GM18951 (cell line): ENCODE measurements around the gene TLR9.

Experiments
- POLR2A ChIP-seq: IDR thresholded peaks from 4 replicates; pipeline ENCODE4 v1.6.1; 2011; ENCODE audit warnings: mild to moderate bottlenecking; ENCODE audit not compliant: insufficient read length, insufficient read depth; ENCODE audit errors: extremely low read depth
- in situ Hi-C: fragments of 300-500 bp; cut with MboI; formaldehyde crosslinking; loops from one replicate; pipeline ENCODE4 v1.12.0; 2022; ENCODE audit warnings: low sequenced_read_pairs, mixed read lengths, inconsistent platforms; ENCODE audit not compliant: unreplicated experiment

Gene TLR9

DNA sequence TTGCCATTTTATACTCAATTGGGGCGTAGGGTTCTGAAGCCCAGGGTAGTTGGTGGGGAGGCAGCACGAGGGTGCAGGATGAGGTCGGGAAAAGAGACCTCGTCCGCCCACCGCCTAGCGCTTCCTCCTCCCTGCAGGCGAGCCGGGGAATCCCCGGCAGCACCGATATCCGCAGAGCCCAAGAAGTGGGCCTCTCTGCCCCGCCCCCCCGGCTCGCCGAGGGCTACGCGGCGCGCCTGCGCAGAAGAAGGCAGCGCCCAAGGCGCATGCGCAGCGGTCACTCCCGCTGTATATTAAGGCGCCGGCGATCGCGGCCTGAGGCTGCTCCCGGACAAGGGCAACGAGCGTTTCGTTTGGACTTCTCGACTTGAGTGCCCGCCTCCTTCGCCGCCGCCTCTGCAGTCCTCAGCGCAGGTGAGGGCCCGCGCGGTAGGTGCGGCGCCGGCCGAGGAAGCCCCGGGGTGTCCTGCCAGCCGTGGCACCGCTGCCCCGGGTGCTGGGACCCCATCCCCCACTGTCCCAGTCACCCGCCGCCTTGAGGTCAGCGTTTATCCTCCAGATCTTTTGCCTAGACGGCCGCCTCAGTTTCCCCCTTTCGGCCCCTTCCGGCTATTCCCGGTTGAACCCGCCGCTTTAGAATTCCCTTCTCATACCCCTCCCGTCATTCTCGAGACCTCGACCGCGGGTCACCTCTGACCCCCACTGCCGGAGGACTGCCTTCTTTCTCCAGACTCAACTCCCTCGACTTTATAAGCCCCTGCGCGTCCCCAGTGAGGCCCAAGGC is 27.4 kb downstream of the TLR9 start, which contains the start of gene ALAS1:
Gene ALAS1, plus strand, starts transcription at position 319 of the 784 bp plus-strand sequence. CDS start 1,082 bp downstream, outside the sequence.
- in situ Hi-C loops = no loop called here
- TF ChIP-seq POLR2A = peak; percentile 99

DNA sequence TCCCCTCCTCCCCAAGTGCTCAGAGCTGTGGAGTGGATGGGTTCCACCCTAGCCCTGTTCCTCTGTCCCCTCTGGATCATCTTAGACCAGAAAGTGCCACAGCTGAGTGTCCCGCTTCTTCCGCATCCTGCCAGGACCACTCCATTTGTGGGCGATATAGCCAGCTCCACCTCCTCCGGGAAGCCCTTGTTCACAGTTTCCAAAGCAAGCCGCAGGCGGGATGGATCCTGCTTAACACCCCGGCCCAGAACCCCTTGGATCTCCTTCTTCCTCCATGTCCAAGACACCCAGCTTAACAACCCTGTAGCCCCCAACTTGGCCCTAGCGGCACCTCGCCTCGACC is 28.0 kb downstream of the TLR9 start:
- in situ Hi-C loops = no loop called here
- no peak for TF ChIP-seq POLR2A

DNA sequence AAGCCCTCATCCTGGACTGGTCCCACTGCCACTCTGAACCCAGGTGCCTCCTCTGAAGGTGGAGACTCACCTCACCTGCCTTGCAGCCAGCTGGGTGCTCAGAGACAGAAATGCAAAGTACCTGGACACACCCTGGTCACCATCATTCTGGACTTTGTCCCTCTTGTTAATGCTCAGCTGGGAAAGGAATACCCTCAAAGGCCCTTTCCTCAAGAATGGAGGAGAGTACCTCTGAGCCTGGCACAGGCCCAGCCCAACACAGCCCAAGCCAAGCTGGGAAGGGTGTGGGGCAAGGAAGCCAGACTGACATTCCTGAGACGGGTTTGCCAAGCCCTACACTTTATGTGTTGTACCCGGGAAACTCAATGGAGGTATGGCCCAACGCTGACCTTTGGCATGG is 28.5 kb downstream of the TLR9 start:
- in situ Hi-C loops = no loop called here
- TF ChIP-seq POLR2A = no peak

DNA sequence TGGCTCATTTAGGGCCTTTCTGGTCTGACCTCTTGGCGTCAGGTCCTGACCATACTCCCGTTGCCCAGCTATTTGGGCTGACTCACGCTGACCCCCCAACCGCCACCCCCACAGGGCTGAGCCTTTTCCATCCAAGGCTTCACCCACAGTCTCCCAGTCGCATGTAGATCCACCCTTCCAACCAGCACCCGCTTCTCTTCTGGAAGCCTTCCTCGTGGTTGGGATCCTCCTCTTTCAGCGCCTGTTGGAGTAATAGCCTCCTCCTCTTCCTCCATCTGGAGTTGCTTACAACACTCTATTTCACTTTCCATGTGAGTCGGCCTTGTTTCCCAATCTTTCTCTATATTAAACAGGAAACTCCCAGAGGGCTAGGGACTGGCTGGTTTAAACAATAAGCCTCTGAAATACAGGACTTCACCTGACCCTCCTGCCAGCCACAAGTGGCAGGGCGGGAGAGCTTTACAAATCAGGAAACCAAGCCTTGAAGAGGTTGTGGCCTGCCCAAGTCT is 29.6 kb downstream of the TLR9 start:
- in situ Hi-C loops = no loop called here
- no peak for TF ChIP-seq POLR2A

DNA sequence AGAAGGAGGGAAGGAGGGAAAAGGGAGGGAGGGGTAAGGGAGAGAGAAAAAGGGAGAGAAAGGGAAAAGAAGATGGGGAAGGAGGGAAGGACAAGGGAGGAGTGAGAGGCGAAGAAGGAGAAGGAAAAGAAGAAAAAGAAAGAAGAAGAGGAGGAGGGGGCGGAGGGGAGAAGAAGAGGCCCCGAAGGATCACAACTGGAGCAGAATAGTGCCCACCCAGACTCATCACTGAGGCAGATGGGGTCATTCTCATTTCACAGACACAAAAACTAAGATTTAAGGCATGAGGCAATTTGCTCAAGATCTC is 30.2 kb downstream of the TLR9 start:
- in situ Hi-C loops = no loop called here
- no peak for TF ChIP-seq POLR2A

DNA sequence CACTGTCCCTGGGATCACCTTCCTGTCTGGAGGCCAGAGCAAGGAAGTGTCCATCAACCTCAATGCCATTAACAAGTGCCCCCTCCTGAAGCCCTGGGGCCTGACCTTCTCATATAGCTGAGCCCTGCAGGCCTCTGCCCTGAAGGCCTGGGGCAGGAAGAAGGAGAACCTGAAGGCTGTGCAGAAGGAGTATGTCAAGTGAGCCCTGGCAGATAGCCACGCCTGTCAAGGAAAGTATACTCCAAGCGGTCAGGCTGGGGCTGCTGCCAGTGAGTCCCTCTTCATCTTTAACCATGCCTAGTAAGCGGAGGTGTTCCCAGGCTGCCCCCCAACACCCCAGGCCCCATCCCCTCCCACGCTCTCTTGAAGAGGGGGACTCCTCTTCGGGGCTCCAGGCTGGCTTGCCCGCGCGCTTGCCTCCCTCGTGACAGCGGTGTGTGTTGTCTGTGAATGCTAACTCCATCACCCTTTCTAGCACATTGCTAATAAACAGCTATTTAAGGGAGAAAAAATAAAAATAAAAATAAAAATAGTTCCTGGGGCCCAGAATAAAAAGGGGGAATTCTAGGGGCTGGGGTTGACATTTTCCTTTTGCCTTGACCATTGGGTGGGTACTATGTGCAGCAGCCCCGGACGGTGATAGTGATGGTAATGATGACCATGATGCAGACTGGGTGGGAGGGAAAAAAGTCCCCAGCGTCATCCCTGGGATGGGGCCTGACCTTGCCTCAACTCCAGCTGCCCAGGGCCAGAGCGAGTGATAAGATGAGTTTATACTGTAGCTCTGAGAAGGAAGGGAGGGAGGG is 30.8 kb downstream of the TLR9 start:
- no peak for TF ChIP-seq POLR2A
- in situ Hi-C loops = no loop called here

DNA sequence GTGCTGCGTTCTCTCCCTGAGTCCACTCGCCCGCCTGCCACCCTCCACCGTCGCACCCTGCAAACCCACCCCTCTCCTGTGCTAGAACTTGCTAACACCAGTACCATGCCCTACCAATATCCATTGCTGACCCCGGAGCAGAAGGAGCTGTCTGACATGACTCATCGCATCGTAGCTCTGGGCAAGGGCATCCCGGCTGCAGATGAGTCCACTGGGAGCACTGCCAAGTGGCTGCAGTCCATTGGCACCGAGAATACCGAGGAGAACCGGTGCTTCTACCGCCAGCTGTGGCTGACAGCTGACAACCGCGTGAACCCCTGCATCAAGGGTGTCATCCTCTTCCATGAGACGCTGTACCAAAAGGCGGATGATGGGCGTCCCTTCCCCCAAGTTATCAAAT is 32.4 kb downstream of the TLR9 start:
- TF ChIP-seq POLR2A = no peak
- in situ Hi-C loops = no loop called here

DNA sequence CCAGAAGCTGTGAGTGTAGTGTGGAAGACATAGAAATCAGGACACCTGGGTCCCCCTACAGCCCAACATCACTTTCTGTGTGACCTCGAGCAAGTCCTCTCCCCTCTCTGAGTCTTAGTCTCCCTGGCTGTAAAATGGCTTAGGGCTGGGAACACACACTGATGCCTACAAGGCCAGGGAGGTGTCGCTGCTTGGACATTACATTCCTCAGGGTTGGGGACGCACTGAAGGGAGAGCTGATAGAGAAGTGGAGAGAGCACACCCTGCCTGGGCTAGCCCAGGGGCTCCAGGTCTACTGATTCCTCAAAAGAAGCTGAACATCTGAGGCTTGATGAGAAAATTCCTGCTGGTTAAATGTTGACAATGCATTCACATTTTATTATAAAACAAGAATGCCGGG is 33.8 kb downstream of the TLR9 start:
- in situ Hi-C loops = no loop called here
- no peak for TF ChIP-seq POLR2A

DNA sequence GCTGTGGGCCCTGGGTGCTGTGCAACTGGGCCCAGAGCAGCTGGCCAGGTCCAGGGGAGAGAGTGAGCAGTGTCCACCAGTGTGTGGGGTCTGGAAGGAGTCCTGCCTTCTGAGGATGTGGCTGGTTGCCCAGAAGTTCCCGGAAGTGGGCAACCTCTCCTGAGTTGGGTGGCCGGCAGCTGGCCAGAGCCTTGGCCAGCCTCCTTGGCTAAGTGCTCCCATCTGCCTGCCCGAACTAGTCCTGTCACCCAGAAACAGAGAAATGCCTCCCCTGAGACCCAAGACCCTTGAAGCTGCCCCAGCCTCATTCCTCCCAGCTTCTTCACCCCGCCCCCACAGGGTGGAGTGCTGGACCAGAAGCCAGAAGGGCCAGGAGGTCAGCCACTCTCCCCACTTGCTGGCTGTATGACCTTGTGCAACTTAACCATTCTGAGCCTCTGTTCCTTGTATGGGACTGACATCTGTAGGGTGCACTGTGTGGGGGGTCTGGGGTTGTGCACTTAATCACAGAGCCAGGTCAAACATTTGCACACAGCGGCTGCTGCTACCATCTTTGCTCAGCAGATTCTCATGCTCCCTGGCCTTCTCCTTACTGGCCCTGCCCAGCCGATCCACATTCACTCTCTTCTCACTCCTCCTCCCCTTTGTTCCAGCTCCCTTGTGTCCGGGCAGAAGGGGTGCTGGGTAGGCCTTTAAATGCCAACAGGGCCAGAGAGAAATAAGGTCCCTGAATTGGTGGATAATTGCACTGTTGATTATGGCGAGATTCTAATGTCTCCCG is 35.0 kb downstream of the TLR9 start:
- no peak for TF ChIP-seq POLR2A
- in situ Hi-C loops = no loop called here

DNA sequence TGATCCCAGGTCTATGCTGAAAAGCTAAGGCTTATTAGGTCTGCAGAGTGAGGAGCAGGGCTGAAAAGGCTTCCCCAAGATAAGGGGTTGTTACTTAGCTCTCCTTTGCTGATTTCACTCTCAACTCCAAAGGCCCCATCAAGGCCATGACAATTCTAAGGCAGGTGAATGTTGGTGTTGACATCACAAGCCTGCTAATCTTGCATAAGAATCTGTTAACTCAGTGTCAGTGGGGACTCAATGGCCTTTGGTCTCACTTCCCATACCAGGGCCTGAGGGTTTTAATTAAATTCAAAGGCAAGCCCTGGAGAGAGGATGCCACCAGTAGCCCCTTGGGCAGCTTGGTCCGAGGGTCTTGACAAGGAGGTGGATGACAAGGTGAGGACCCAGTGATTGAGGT is 36.9 kb downstream of the TLR9 start:
- TF ChIP-seq POLR2A = no peak
- in situ Hi-C loops = no loop called here

DNA sequence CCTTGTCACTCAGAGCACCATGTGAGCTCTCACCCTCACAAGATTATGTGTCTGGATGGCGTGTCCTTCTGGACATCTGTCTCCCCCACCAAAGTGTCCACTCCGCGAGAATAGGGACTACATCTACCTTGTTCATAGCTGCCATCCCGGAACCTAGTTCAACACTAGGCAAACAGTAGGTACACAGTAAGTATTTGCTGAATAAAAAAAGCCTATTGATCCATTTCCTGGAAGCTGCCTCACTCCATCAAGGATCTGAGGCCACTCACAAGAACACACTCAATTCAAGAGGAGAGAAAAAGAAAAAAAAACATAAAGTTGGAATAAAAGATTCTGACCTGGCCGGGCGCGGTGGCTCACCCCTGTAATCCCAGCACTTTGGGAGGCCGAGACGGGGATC is 38.7 kb downstream of the TLR9 start:
- in situ Hi-C loops = no loop called here
- no peak for TF ChIP-seq POLR2A

DNA sequence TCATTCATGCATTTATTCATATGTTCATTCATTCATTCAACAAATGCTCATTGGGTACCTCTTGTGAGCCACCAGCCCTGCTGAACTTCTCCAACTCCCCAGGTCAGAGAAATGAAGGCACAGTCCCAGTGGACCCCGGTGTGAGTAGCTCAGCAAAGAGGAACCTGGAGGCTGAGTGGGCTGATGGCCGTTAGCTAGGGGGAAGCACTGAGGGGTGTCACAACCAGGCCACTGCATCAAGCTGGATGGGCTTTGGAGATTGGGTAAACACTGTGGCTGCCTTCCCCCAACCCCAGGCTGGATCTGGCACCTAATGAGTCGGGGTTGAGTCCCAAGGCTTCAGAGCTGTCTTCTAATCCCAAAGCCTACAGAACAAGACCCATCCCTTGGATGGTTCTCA is 39.6 kb downstream of the TLR9 start:
- in situ Hi-C loops = no loop called here
- no peak for TF ChIP-seq POLR2A

DNA sequence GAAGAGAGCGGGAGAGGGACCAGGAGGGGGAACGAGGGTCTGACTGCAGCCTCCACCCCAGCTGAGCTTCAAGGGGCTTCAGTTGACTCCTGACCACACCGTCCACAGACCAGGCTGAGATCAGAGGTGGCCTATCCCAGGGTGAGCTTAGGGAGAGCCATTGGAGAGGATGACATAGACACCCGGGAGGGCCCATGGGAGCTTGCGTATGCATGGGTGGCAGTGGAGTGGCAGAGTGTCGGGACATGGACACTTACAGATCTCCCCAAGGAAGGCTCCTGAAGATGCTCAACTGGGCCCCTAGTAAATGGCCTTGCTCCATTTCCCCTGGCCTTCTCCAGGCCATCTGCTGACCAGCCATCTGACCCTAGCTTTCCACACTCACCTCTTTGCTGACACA is 40.1 kb downstream of the TLR9 start:
- in situ Hi-C loops = no loop called here
- no peak for TF ChIP-seq POLR2A
